Smooth muscle cell of the brain vasculature (primary cell): ENCODE measurements around the gene ZNF428.

Experiments
- DNase-seq: peaks from one replicate; pipeline ENCODE4 v3.0.0-alpha.2; 2012; ENCODE audit warnings: low read depth, low spot score

Gene ZNF428

GRCh38 chr19:43562226-43562697, 57.2 kb downstream of the ZNF428 start:
- DNase-seq, result no peak

- DNase-seq, result no peak
Observed at GRCh38 chr19:43561139-43561970, 58.1 kb downstream of the ZNF428 start.

GRCh38 chr19:43560687-43561086, 58.7 kb downstream of the ZNF428 start:
- no peak for DNase-seq
